Omental fat pad (tissue), 4 donors: Measurements from ENCODE around the gene INPP5F. TPM values are rescaled to one million over a fixed set of nuclear protein-coding genes. Genes with fewer than 3 reads are reported as not detected.

ENCODE experiments used
- ATAC-seq: fragments of 150-250 bp; one replicate; pipeline ENCODE4 v1.9.1; 2016; ENCODE audit warnings: mild to moderate bottlenecking, moderate library complexity; ENCODE audit not compliant: low FRiP score
- DNase-seq: peaks from one replicate; pipeline ENCODE4 v3.0.0-alpha.2; 2019; ENCODE audit warnings: low spot score
- CTCF ChIP-seq, 3 donors: fragments of 450-650 bp; IDR thresholded peaks; one replicate each; pipeline ENCODE4 v1.5.1; 2016 to 2017; ENCODE audit warnings: antibody characterized with exemption in 3 of 3, mild to moderate bottlenecking in 3 of 3, moderate library complexity in 2 of 3
- total RNA-seq, 4 donors: library from RNA; depleted of rRNA; stranded (reverse); fragments of >200 nt; gene quantifications; one replicate each; pipeline ENCODE4 v1.1.0, GENCODE V29; 2016

The INPP5F gene
- total RNA-seq, 4 donors from 2014 or later, result 7.8 to 19.8 (median 12.3) TPM

- TF ChIP-seq CTCF (IDR thresholded peaks at IDR 0.05), result no peak
- no peak for ATAC-seq
- no peak for DNase-seq
Observed at GRCh38 chr10:119694608-119695007, 31.2 kb upstream of the INPP5F start.

- ATAC-seq (no peak), DNase-seq (no peak)
- no peak for TF ChIP-seq CTCF (IDR thresholded peaks at IDR 0.05)
Observed at GRCh38 chr10:119700321-119700954, 25.4 kb upstream of the INPP5F start.

GRCh38 chr10:119701861-119702260 lies 24.0 kb upstream of the INPP5F start:
- no peak for ATAC-seq
- no peak for DNase-seq
- TF ChIP-seq CTCF (IDR thresholded peaks at IDR 0.05), result no peak

- DNase-seq (no peak), ATAC-seq (no peak)
- no peak for TF ChIP-seq CTCF (IDR thresholded peaks at IDR 0.05)
Observed at GRCh38 chr10:119702583-119702982, 23.3 kb upstream of the INPP5F start.

- ATAC-seq, result no peak
- DNase-seq, result no peak
- TF ChIP-seq CTCF (IDR thresholded peaks at IDR 0.05), result no peak
Observed at GRCh38 chr10:119703903-119704508, 21.8 kb upstream of the INPP5F start.

GRCh38 chr10:119705434-119705831 lies 20.4 kb upstream of the INPP5F start:
- TF ChIP-seq CTCF (IDR thresholded peaks at IDR 0.05), result no peak
- ATAC-seq (no peak), DNase-seq (no peak)
